GM12875 (cell line): ENCODE measurements around the gene RANBP9.

ENCODE experiments used
- H3K4me3 ChIP-seq: one replicate; pipeline ENCODE4 v1.5.1; 2011; ENCODE audit warnings: low read depth, low read length, control low read depth
- CTCF ChIP-seq: IDR thresholded peaks from 2 replicates; pipeline ENCODE4 v1.5.1; 2011; ENCODE audit warnings: low read depth, mild to moderate bottlenecking, control low read depth, inconsistent platforms, low read length, moderate library complexity, borderline replicate concordance; ENCODE audit not compliant: insufficient read depth

Gene RANBP9

DNA sequence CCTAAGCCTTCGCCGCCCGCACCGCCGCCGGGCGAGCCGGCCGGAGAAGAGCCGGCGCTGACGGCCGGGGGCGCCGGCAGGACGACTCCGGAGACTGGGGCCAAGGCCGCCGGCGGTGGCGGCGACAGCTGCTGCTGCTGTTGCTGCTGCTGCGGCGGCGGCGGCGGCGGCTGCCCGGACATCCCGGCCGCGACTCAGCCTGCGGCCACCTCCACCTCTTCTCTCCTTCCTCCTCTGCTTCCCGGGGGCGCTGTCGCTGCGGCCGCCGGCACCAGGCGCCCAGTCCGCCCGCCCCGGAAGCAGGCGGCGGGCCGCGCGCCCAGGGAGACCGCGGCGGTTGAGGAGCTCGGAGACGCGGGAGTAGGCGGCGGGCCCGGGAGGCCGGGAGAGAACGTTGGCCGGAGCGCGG lies 307 bp downstream of the RANBP9 start:
- 0 out of 2 replicates have a peak, but pooled peaks have one; percentile 20 for TF ChIP-seq CTCF
- peak overlapping the region; percentile 48 for H3K4me3 ChIP-seq

DNA sequence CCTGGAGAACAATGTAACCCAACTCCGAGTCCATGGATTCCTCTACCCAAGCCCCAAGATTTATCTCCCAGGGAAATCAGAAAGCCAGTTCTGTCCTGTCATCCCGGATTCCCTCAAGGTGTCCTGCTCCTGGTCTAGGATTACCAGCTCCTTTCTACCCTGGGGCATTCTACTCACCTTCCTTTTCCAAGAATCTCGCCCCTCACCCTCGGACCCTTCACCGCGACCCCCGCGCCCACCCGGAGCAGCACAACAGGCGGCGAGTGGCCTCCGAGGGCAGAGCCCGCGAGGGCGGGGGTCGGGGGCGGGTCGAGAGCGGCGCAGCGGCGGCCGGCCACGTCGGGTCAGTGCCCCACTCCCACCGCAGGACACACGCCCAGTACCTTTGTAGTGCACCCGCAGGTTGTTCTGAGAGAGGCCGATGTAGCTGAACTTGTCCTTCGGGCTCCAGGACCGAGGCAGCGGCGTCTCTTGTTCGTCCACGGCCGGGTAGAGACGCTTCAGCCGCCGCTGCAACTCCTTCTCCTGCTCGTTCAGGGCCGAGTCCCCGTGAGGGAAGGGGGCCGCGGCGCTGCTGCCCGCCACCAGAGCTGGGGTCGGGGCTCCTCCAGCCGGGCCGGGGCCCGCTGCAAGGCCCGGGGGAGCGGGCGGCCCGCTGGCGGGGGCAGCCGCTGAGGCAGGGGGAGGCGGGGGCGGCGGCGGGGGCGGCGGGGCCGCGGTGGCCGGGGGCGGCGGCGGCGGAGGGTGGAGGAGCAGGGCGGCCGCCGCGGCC lies 897 bp downstream of the RANBP9 start:
- H3K4me3 ChIP-seq = peak overlapping the region; percentile 73
- TF ChIP-seq CTCF = no peak

- H3K4me3 ChIP-seq = peak overlapping the region; percentile 73
- TF ChIP-seq CTCF = no peak
Measured at GRCh38 chr6:13709689-13710551, 1.7 kb downstream of the RANBP9 start.

- H3K4me3 ChIP-seq = no peak overlapping the region
- TF ChIP-seq CTCF = no peak
Measured at GRCh38 chr6:13708736-13709135, 2.9 kb downstream of the RANBP9 start.

DNA sequence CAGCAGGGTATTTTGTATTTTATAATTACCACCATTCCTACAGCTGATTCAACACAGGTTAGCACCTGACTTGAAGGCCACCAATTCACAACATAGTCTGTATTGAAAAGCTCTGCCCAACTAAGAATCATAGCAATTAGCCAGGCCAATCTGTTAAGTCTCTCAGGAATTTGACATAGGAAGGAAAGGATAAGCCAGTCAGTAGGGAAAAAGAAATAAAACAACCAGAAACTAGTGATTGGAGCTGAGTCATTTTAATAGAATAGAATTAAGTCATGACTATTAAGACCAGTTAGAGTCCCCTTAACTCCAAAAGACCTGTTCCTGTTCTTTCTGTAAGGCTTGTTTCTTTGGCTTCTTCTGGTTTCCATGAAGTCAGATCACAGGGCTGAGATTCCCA lies 8.1 kb downstream of the RANBP9 start:
- no peak for TF ChIP-seq CTCF
- no peak overlapping the region for H3K4me3 ChIP-seq

DNA sequence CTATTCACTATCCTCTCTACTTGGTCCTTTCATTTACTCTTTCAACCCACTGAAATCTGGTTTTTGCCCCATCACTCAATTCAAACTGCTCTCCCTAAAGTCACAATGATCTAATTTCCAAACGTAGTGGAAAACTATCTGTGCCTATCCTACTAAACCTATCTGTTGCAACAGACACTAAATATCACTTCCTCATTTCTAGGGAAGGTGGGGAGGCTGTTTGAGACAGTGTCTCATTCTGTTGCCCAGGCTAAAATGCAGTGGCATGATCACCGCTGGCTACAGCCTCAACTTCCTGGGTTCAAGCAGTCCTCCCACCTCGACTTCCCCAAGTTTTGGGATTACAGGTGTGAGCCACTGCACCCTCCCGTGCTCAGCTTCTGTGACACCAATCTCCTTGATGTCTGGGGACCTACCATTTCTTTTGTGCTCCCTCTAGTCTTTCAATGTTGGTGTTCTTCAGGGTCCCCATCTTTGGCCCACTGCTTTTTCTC lies 8.8 kb downstream of the RANBP9 start:
- H3K4me3 ChIP-seq = no peak overlapping the region
- no peak for TF ChIP-seq CTCF
